Measurements from ENCODE around the gene ZNF296.

ZNF296 gene

DNA sequence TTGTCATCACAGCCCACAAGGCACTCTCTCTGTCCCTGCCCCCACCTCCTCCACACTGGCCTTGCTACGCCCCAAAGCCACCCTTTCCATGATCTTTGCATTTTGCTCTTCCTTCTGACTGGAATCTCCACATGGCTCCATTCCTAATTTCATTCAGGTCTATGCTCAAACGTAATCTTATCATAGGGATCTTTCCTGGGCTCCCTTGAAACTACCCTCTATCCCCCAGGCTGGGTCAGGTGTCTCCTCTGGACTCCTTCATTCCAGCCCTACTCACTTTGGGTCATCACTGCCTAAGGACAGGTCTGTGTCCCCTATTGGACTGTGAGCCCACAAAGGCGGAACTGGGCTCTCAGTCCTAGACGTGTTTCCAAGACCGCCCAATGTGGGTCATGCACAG, 5.9 kb upstream of the ZNF296 start:
- DNase-seq (ENCODE audit: low read depth in 2 of 2) = no peak

DNA sequence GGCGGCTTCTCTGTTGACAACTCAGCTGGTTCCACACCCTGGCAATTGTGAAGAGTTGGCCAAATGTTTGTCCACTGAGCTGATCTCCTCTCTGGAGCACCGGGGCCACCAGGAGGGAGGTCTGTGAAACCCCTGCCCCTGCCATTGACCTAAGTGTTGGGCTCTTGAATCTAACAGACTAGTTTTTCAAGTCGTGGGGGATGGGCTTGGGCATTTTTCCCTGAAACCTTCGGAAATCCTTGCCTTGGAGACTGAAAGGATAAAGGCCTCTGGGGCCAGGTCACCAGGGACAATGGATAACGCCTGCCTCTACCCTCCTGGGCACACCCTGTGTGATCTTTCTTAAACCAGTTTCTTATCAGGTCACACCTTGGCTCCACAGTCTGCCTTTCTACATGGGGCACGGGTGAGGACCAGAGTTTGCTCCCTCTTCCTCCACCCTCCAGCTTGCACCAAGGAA, 3.7 kb upstream of the ZNF296 start:
- DNase-seq (ENCODE audit: low read depth in 2 of 2) = no peak

DNA sequence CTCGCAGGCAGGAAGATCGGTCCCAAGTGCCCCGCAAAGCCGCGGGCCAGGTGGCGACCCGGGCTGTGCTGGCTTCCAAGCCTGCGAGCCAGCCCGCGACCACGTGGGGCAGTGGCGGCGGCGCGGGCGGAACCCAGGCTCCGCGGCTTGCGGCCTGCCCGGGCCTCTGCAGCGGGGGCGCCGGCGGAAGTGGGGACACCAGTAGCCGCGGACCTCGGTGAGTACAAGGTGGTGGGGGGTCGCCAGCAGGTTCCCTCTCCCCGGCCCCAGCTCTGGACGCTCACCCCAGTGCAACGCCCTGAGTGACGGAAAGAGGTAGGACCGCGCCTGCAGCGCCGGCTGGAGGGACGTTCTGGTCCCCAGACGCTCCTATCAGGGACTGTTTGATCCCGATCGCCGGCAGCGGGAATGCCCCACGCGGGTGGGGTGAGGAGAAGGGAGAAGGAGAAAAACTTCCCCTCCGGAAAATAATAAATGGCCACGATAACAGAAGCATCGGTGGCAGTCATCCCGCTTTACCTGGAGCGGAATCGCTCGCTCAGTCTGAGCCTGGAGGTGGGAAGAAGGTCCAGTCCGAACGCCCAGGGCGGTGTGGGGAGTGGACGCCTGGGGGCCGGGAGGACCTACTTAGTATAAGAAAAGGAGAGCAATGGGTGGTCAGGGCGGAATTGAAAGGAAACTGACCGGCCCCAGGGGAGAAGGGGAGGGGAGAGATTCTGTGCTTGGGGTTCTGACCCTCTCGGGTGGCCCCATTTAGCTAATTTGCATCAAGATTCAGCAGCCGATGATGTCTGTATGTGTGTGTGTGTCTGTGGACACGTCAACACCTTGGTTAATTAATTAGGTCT, 3.0 kb upstream of the ZNF296 start, which contains the start of gene GEMIN7:
TSS of gene GEMIN7 (plus strand) at position 198 of the 848 bp plus-strand sequence. CDS start 10,855 bp downstream, outside the sequence.
- DNase-seq (ENCODE audit: low read depth in 2 of 2) = peak; percentile 68 to 78

DNA sequence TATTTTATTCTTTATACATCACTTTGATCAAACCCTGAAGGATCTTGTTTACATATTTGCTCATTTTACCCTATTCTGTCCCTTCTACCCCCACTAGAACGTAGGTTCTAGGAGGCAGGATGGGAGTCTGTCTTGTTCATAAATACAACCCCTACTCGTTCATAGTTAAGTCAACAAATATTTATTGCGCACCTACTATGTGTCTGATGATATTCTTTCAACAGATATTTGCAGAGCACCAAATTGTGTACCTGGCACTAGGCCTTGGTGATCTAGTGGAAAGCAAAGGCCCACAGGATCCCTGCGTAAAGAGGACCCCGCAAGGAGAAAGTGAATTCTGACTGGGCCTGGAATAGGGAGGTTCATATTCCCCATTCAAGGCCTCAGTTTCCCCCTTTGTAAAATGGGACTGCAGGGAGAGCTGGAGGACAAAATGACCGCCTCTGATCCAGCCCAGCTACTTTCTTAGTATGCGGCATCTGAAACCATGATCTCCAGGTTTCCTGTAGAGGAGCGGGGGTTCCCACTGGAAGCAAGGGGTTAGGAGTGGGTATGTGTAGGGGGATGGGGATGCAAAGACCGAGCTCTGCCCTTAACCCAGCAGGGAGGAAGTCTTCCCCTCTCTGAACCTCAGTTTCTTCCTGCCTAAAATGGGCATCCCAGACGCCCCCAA, 2.2 kb upstream of the ZNF296 start:
- no peak for DNase-seq (ENCODE audit: low read depth in 2 of 2)

DNA sequence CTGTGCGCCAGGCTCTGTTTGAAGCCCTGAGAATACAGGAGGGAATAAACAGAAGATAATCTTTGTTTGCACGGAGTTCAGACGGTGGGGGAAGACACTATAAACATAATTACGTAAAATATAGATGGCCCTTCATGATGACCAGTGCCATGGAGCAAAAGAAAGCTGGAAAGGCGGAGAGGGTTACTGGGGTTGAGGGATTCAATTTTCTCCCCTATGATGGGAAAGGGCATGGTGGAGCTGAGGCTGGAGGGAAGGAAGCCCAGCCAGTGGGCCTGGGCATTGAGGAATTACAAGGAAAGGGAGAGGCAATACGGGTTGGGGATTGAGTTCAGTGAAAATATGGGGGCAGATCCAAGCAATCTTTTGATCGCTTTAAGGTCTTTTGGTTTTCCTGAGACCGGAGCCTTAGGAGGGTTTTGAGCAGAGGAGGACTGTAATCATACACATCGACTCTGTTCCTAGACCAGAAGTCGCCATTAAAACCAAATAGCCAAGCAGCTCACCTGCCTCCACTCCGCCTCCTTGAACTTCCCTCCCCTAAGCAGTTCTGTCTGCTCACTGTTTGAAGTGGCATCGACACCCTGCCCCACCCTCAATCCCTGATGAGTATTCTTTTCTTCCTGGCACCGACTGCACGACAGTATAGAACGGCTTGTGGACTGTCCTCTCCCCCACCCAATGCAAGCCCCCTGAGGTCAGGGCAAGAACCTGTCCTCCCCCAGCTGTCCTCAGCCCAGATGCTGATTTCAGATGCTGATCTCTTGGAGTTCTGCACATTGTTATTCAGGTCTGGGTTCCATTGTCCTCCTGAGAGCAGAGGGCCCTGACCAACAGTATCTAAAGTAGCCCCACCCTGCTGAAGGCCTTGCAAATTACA, 813 bp upstream of the ZNF296 start:
- no peak for DNase-seq (ENCODE audit: low read depth in 2 of 2)

DNA sequence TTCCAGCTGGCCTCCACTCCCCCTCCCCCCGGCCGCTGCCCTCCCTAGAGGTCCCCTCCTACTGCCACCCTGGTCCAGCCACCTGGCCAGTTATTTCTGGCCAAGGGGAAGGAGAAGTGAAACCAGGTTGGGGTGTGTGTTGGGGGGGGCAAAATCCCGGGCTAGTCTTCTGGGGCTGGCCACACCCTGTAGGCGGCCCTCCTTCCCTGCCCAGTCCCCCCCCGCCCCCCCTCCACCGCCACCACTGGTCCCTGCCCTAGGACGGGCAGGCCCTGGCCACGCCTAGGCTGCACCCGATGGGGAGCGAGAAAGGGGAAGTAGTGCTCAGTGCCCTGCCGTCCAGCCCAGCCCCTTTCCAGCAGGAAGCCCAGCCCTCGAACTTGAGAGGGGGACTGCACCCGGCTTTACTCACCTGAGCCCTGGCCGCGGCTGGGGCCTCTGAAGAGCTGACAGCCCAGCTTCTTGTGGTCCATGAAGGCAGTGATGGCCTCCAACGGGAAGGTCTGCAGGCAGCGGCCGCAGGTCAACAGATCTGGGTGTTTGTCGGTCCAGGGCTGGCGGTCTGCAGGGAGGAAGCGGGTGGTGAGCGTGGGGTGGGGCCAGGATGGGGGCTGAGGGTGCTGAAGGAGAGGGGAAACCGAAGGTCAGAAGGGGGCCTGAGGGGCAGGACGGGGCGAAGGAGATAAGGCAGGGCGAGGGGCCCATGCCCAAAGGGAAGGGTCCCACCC, 813 bp downstream of the ZNF296 start:
- no peak for DNase-seq (ENCODE audit: low read depth in 2 of 2)

DNA sequence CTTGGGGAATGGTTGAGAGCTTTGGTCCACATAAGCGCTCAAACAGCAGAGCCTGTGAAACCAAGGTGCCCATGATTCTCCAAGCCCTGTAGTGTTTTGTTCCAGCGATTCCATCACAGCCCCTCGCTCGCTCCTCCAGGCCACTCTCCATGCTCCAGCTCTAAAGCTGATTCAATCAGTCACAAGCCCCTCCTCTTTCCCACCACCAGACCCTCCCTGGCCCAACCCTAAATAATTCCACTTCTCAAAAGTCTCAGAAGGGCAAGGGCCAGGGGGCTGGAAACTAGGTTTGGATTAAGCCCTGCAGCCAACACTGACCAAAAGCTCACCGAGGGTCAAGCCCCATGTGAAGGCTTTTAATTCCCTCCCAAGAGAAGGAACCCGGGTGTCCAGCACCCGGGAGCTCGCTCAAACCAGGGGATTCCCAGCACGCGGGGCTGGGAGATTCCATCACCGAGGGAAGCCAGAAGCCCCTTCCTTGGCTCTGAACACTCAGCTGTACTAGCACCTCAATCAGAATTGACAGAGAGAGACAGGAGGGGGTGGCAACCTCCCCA, 1.5 kb downstream of the ZNF296 start:
- DNase-seq (ENCODE audit: low read depth in 2 of 2) = no peak

DNA sequence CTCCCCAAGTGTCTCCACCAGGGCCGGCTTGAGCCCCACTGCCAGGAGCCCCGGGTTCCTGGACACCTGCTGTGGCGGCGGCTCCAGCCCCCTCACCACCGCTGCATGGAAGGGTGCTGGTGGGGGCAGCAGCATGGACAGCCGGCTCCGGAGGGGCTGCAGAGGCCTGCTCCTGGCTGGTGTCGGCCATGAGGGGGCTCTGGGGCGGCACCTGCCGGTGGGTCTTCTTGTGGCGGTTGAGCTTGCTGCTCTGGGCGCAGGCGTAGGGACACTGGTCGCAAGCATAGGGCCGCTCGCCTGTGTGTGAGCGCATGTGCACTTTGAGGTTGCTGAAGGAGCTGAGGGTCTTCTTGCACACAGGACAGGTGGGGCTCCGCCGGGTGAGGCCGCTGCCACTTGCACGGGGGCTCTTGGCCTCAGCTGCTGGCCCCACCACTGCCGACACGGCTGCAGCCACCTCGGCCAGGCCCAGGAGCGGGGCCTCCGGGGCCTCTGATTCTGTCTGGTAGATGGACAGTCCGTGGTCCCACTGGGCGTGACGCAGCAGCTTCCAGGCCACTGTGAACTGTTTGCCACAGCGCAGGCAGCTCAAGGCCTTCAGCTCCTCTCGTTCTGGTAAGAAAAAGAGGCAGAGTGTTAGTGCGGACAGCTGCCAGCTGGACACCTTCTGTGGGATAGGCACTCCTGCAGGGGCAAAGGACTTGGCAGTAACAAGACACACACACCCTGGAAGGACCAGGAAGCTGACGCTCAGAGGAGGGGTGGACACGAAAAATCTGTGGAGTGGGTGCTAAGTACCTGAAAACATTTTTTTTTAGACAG, 4.1 kb downstream of the ZNF296 start:
- DNase-seq (ENCODE audit: low read depth in 2 of 2) = no peak

DNA sequence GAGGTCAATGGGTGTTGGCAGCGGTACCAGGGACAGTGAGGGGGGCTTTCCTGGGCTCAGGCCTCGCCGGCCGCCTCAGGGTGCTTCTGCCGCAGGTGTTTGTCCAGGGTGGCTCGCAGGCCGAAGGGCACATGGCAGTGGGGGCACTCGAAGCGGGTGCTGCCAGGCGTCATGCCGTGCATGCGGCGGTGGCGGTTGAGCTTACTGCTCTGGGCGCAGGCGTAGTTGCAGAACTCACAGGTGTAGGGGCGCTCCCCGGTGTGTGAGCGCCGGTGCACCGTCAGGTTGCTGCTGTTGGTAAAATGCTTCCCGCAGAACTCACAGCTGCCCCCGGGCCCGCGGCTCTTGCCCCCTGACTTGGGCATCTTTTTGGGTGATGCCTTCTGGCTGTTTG, 4.7 kb downstream of the ZNF296 start:
- no peak for DNase-seq (ENCODE audit: low read depth in 2 of 2)

DNA sequence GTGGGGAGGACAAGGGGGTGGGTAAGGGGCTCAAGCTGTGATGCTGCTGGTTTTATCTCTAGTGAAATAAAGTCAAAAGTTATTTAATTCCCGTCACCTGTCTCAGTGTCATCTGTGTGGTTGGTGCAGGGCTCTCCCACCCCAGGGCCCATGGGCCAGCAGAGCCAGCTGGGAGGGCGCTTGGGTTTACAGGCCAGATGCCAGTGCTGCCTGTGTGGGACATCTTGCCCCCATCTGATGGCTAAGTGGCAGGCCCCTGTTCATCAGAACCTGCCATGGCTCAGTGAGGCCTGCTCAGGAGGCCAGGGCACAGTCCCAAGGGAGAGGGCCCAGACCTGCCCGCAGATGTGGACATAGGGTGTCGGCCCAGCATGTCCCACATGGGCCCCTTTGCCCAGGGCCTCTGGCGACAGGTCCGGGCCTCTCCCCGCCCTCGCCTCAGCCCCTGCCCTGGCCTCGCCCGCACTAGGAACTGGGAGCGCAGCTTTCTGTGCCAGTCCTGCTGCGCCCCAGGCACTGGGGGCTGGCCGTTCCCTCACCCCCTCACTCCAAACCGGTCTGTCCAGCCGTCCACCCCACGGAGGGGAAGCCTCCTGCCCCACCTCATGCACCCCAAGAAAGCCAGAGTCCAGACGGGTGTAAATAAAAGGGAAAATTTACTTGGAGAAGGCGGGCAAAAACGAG, 5.3 kb downstream of the ZNF296 start:
- no peak for DNase-seq (ENCODE audit: low read depth in 2 of 2)

DNA sequence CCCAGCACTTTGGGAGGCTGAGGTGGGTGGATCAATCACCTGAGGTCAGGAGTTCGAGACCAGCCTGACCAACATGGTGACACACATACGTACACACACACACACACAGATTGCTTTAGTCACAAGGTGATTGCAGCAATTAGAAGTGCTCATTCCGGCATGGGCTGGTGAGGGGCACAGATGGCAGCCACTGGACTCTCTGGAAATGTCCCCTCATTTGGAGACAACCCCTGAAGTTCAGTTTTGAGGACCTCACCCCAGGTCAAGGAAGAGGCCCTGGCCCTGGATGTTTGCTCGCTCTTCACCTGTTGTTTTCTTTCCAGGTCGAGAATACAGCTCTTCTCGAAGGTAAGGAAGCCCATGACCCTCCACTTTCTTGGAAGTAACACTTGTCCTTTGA, 6.1 kb downstream of the ZNF296 start:
- no peak for DNase-seq (ENCODE audit: low read depth in 2 of 2)

DNA sequence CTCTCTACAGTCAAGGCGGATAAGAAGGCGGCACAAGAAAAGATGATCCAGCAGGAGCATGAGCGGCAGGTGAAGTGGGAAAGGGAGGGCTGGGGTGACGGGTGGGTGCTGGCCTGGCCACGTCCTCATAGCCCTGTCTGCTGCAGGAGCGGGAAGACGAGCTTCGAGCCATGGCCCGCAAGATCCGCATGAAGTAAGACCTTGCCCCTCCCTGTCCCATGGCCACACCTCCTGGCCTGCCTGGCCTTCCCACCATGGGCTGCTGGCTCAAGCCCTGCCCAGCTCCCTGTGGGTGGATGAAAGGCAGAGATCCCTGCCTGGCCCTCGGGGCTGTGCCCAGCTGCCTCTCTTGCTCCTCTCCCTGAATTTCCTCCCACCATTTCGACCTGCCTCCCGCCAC, 7.2 kb downstream of the ZNF296 start:
- DNase-seq (ENCODE audit: low read depth in 2 of 2) = no peak

DNA sequence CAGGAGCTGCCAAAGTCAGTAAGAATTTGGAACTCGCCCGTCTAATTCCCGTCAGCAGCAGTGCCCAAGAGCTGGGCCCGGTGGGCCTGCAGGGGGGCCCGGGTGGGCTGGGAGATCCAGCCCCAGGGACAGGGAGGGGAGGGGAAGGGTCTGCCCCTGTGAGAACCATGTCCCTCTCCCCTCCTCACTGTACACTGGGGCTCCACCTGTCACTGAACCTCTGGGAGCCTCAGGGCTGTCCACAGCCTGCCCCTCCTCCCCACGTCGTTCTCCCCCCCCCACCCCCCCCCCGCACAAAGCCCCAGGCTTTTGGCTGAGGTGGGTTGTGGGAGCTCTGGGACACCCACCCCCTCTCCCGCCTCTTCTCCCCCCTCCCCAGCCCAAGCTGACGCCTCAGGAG, 8.2 kb downstream of the ZNF296 start:
- DNase-seq (ENCODE audit: low read depth in 2 of 2) = no peak

DNA sequence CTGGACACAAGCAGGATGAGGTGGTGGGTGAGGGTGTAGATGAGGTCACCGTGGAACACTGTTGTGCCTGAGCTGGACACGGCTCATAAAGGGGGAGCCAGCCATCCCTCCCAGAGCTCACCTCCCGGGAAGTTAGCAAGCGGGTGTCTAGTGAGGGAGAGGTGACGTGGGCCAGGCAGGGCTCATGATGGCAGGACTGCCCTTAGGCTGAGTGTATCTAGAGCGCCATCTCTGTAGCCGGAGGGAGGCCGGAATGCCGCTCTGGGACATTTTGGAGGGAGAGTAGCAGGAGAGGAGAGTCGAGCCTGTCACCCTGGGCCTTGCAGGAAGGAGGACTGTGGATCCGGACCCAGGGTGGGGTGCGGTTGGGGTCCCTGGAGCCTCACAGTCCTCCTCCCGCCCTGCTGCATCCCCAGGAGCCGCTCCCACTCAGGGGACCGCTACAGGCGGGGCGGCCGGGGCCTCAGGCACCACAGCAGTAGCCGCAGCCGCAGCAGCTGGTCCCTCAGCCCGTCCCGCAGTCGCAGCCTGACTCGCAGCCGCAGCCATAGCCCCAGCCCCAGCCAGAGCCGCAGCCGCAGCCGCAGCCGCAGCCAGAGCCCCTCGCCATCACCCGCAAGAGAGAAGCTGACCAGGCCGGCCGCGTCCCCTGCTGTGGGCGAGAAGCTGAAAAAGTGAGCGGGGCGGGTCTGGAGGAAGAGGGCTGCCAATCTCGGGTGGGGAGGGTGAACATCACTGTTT, 9.2 kb downstream of the ZNF296 start:
- no peak for DNase-seq (ENCODE audit: low read depth in 2 of 2)

DNA sequence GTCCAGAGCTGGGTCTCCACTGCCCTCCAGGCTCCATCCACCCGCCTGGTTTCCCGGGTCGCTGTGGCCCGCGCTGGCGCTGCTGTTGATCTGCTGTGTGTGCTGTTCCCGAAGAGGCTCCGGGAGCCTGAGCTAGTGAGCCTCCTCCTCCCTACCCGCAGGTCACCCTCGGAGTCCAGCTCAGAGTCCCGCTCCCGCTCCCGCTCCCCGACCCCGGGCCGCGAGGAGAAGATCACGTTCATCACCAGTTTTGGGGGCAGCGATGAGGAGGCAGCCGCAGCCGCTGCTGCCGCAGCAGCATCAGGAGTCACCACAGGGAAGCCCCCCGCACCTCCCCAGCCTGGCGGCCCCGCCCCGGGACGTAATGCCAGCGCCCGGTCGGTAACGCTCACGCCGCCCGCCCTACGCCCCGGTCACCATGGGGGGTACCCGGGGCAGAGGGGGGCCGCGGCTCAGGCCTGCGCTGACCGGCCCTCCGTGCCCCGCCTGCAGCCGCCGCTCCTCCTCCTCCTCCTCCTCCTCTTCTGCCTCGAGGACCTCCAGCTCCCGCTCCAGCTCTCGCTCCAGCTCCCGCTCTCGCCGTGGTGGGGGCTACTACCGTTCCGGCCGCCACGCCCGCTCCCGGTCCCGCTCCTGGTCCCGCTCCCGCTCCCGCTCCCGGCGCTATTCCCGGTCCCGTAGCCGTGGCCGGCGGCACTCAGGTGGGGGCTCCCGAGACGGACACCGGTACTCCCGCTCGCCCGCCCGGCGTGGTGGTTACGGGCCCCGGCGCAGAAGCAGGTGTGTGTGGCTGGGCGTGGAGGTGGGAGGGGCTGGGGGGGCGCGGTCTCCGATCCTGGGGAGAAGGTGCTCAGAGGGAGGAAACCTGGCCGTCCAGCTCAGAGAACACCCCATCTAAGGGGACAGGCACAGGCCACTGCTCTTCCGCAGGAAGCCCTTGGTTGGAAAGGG, 12.2 kb downstream of the ZNF296 start:
- DNase-seq (ENCODE audit: low read depth in 2 of 2) = no peak

DNA sequence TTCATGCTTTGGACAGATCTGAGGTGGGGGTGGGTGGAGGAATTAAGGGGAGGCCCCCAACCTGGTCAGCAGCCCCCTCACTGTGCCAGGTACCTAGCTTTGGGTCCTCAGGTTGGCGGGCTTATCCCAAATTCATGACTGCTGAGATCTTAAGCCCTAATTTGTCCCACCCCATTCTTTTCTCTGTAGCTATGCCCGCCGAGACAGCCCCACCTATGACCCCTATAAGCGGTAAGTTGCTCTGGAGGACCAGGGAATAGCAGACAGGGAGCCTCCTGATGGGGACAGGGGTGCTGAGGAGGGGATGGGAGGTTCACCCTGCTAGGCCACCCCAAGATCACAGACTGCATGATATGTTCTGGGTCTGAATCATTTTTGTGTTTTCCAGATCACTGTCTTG, 14.3 kb downstream of the ZNF296 start:
- no peak for DNase-seq (ENCODE audit: low read depth in 2 of 2)

DNA sequence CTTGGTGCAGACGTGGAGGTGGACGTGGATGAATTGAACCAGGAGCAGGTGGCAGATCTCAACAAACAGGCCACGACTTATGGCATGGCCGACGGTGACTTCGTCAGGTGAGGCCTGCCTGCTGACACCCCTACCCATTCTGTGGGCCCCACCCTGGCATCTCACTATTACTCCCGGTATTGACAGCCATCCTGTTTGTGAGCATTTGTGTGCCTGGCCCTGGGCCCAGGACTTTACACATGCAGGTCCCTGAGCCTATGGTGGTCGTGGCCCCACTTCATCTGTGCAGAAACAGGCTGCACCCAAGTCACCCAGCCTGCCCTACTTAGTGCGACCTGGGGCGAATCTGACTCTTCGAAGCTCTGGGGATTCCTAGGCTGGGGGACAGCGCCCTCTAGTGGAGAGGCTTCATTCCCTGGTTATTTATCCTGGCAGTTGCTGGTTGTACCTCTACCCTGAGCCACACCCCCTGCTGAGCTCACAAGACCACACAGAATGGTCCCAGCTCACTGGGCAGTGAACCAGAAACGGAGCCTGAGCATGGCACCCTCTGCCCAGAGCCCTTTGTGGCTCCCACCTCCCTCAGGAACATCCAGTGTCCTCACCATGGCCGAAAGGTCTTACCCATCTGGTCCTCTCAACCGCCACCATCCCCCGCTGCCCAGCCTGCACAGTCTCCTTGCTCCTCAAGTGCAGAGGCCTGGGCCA, 16.9 kb downstream of the ZNF296 start:
- peak; percentile 70 to 80 for DNase-seq (ENCODE audit: low read depth in 2 of 2)

Data from stimulated activated CD4-positive, alpha-beta T cell treated with anti-CD3 and anti-CD28 coated beads, Interleukin-15, amount 100 ng/mL, for 48 hours (primary cell).